SK-N-SH treated with all-trans-retinoic acid at 6 μM for 48 hours (cell line): ENCODE results near the gene COMT.

Experiments used
- ESRRG ChIP-seq: fragments of 250-450 bp; sonication (Bioruptor Pico); IDR thresholded peaks from 2 replicates; pipeline ENCODE4 v1.6.1; 2021; ENCODE audit warnings: mild to moderate bottlenecking
- PPARA ChIP-seq: fragments of 250-450 bp; sonication (Bioruptor Pico); IDR thresholded peaks from 2 replicates; pipeline ENCODE4 v1.5.0; 2020; ENCODE audit warnings: mild to moderate bottlenecking, borderline replicate concordance
- TF ChIP-seq, protein P1 (sequence below): fragments of 250-450 bp; sonication (Bioruptor Pico); IDR thresholded peaks from 2 replicates; pipeline ENCODE4 v1.5.1; 2020; ENCODE audit warnings: low read depth, mild to moderate bottlenecking, moderate library complexity
- TF ChIP-seq, protein P2 (sequence below): fragments of 250-450 bp; sonication (Bioruptor Pico); IDR thresholded peaks from 2 replicates; pipeline ENCODE4 v1.5.0; 2020; ENCODE audit warnings: mild to moderate bottlenecking, moderate library complexity

DNA sequence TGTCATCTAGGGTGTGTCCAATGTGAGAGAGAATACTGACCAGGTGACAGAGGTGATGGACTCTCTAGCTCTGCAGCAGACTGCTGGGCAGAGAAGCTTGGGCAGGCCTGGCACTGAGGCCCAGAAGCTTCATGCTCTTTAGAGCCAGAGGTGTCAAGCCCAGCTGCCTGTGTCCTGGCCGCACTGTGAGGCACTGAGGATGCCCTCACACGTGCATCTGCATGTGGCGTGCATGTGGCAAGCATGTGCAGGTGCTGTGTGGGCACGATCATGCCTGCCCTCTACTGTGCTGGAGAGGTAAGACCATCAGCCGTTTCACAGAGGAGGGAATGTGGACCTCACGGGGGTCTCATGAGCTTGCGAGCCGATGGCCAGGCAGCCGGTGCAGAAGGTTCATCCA lies 15.9 kb downstream of the COMT start:
- no peak for TF ChIP-seq PPARA (CRISPR knock-in tag)
- TF ChIP-seq, protein P1, sequence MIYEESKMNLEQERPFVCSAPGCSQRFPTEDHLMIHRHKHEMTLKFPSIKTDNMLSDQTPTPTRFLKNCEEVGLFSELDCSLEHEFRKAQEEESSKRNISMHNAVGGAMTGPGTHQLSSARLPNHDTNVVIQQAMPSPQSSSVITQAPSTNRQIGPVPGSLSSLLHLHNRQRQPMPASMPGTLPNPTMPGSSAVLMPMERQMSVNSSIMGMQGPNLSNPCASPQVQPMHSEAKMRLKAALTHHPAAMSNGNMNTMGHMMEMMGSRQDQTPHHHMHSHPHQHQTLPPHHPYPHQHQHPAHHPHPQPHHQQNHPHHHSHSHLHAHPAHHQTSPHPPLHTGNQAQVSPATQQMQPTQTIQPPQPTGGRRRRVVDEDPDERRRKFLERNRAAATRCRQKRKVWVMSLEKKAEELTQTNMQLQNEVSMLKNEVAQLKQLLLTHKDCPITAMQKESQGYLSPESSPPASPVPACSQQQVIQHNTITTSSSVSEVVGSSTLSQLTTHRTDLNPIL (CRISPR knock-in tag), result no peak
- TF ChIP-seq, protein P2, sequence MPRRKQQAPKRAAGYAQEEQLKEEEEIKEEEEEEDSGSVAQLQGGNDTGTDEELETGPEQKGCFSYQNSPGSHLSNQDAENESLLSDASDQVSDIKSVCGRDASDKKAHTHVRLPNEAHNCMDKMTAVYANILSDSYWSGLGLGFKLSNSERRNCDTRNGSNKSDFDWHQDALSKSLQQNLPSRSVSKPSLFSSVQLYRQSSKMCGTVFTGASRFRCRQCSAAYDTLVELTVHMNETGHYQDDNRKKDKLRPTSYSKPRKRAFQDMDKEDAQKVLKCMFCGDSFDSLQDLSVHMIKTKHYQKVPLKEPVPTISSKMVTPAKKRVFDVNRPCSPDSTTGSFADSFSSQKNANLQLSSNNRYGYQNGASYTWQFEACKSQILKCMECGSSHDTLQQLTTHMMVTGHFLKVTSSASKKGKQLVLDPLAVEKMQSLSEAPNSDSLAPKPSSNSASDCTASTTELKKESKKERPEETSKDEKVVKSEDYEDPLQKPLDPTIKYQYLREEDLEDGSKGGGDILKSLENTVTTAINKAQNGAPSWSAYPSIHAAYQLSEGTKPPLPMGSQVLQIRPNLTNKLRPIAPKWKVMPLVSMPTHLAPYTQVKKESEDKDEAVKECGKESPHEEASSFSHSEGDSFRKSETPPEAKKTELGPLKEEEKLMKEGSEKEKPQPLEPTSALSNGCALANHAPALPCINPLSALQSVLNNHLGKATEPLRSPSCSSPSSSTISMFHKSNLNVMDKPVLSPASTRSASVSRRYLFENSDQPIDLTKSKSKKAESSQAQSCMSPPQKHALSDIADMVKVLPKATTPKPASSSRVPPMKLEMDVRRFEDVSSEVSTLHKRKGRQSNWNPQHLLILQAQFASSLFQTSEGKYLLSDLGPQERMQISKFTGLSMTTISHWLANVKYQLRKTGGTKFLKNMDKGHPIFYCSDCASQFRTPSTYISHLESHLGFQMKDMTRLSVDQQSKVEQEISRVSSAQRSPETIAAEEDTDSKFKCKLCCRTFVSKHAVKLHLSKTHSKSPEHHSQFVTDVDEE (CRISPR knock-in tag), result no peak
- TF ChIP-seq ESRRG, result no peak
